HG02885 (cell line): ENCODE data around the gene ACP3.

Experiments
- ATAC-seq: cut with Tn5 transposase; IDR thresholded peaks from one replicate; pipeline ENCODE4 v1.9.1; 2021; ENCODE audit warnings: mild to moderate bottlenecking; ENCODE audit not compliant: unreplicated experiment, poor library complexity

Gene ACP3

GRCh38 chr3:132401255-132401654 lies 84.0 kb downstream of the ACP3 start:
- ATAC-seq = no peak

GRCh38 chr3:132404276-132404675 lies 87.1 kb downstream of the ACP3 start:
- no peak for ATAC-seq

- no peak for ATAC-seq
Measured at GRCh38 chr3:132405188-132405587, 88.0 kb downstream of the ACP3 start.

- no peak for ATAC-seq
Measured at GRCh38 chr3:132405609-132406299, 88.5 kb downstream of the ACP3 start.

DNA sequence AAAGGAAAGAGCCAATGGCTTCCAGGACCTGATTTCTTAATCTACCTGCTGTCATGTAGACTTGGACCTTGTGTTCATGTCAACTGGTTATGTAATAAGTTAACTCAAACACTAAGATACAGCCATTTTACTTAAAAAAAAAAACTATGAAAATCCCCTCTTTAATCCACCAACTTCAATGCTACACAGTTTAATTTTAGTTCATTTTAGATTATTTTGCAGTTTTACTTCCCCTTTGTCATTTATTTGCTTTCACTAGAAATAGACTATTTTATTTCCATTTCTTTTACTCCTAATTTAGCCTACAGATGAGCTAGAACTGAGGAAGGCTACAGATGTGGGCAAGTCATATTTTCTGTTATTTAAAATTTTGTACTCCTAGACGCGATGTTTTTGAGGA lies 89.4 kb downstream of the ACP3 start:
- no peak for ATAC-seq

- no peak for ATAC-seq
Measured at GRCh38 chr3:132407025-132407424, 89.8 kb downstream of the ACP3 start.
